Activated T-cell treated with anti-CD3 and anti-CD28 coated beads for 24 hours (primary cell): ENCODE data around the gene ZIC5.

Source experiments
- DNase-seq: peaks from one replicate; pipeline ENCODE4 v3.0.0-alpha.2; 2020; ENCODE audit warnings: low read depth

Gene ZIC5

GRCh38 chr13:99987154-99988019 is 15.8 kb upstream of the ZIC5 start:
- DNase-seq = no peak

GRCh38 chr13:99986741-99987140 is 15.2 kb upstream of the ZIC5 start:
- DNase-seq = no peak

GRCh38 chr13:99985886-99986527 is 14.4 kb upstream of the ZIC5 start:
- no peak for DNase-seq

GRCh38 chr13:99985241-99985874 is 13.8 kb upstream of the ZIC5 start:
- DNase-seq = no peak

GRCh38 chr13:99984461-99985240 is 13.1 kb upstream of the ZIC5 start:
- DNase-seq = no peak

GRCh38 chr13:99983499-99984401 is 12.2 kb upstream of the ZIC5 start:
- DNase-seq = no peak

GRCh38 chr13:99982731-99983498 is 11.3 kb upstream of the ZIC5 start:
- DNase-seq = no peak

- DNase-seq = no peak
Observed at GRCh38 chr13:99982036-99982730, 10.6 kb upstream of the ZIC5 start.

GRCh38 chr13:99981735-99982035 is 10.1 kb upstream of the ZIC5 start, which contains the start of gene ZIC2:
Gene ZIC2 (plus strand): TSS chr13:99981784. CDS start chr13:99982065, 281 bp downstream.
- no peak for DNase-seq

- DNase-seq = no peak
Observed at GRCh38 chr13:99980824-99981734, 9.5 kb upstream of the ZIC5 start.

GRCh38 chr13:99980201-99980823 is 8.7 kb upstream of the ZIC5 start:
- peak; percentile 47 for DNase-seq

GRCh38 chr13:99979453-99980200 is 8.1 kb upstream of the ZIC5 start:
- no peak for DNase-seq

GRCh38 chr13:99978799-99979452 is 7.4 kb upstream of the ZIC5 start:
- no peak for DNase-seq

- no peak for DNase-seq
Observed at GRCh38 chr13:99977912-99978798, 6.6 kb upstream of the ZIC5 start.

- DNase-seq = no peak
Observed at GRCh38 chr13:99977334-99977911, 5.9 kb upstream of the ZIC5 start.

GRCh38 chr13:99976575-99976974 is 5.0 kb upstream of the ZIC5 start:
- no peak for DNase-seq
